GM12891 (cell line): ENCODE results near the gene SLC30A3. TPM values are rescaled to one million over a fixed set of nuclear protein-coding genes. Genes with fewer than 3 reads are reported as not detected.

Source experiments
- DNase-seq: peaks from one replicate; pipeline ENCODE4 v3.0.0; 2011; ENCODE audit warnings: low spot score; ENCODE audit not compliant: insufficient read length
- FAIRE-seq: peaks from 2 replicates; lab custom pipeline; 2011; peaks lifted over from hg19 to GRCh38; lab: Jason Lieb, UNC
- PAX5 ChIP-seq: IDR thresholded peaks from 2 replicates; pipeline ENCODE4 v1.6.1; 2011; ENCODE audit warnings: low read length, moderate library complexity, mild to moderate bottlenecking; ENCODE audit not compliant: insufficient read depth, severe bottlenecking
- POLR2A ChIP-seq: IDR thresholded peaks from 2 replicates; pipeline ENCODE4 v1.6.1; 2011; ENCODE audit warnings: low read depth, low read length, control low read depth
- POLR2AphosphoS5 ChIP-seq: IDR thresholded peaks from 2 replicates; pipeline ENCODE4 v1.6.1; 2011; ENCODE audit warnings: low read depth, low read length, control low read depth
- POU2F2 ChIP-seq: IDR thresholded peaks from 2 replicates; pipeline ENCODE4 v1.6.1; 2011; ENCODE audit warnings: low read depth, mild to moderate bottlenecking, control low read depth, low read length, moderate library complexity
- SPI1 ChIP-seq: IDR thresholded peaks from 2 replicates; pipeline ENCODE4 v1.6.1; 2011; ENCODE audit warnings: low read depth, low read length, control low read depth
- TAF1 ChIP-seq: IDR thresholded peaks from 2 replicates; pipeline ENCODE4 v1.6.1; 2011; ENCODE audit warnings: low read depth, low read length, control low read depth
- polyA plus RNA-seq: library from polyadenylated mRNA; unstranded; fragments of >200 nt; gene quantifications from one replicate; pipeline ENCODE4 v1.2.1, GENCODE V29; 2012; ENCODE audit warnings: low read depth, missing spikeins, inconsistent platforms; ENCODE audit not compliant: missing spikeins

Gene SLC30A3, protein sequence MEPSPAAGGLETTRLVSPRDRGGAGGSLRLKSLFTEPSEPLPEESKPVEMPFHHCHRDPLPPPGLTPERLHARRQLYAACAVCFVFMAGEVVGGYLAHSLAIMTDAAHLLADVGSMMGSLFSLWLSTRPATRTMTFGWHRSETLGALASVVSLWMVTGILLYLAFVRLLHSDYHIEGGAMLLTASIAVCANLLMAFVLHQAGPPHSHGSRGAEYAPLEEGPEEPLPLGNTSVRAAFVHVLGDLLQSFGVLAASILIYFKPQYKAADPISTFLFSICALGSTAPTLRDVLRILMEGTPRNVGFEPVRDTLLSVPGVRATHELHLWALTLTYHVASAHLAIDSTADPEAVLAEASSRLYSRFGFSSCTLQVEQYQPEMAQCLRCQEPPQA
- 0.08 TPM for polyA plus RNA-seq

DNA sequence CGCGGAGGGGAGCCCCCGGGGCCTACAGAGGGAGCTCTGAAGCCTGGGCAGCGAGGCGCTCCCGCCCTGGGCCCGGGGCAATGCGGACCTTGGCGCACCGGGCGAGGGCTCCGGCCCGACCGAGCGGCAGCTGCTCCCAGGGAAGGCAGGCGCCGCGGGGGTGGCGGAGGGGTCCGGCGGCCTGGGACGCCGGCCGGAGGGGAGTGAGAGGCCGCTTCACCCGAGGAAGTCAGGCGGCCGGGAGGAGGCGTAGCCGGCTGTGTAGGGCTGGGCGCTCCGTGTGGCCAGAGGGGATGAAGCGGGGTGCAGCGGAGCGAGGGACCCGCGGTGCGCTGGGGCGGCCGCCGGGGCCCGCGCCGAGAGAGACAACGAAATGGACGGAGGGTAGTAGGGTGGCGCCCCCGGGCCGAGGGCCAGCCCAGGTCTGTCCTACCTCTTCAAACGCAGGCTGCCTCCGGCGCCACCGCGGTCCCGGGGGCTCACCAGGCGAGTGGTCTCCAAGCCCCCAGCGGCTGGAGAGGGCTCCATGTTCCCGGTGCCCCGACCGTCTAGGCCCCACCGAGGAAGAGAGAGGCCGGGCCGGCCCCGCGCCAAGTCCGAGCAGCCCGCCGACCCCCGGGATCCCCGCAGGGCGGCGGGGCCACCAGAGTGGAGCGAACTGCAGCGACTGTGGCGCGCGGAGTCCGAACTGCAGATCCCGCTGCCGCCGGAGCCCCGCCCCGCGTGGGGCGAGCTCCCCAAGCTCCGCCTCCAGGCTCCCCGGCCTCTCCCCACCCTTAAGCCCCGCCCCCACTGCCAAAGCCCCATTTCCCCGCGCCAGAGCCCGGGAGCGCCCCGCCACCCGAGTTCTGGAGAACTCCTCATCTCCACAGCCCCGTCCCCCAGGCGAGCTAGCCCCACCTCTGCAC, at the start of gene SLC30A3:
Gene SLC30A3, minus strand, starts transcription at position 669 of the 908 bp plus-strand sequence. Its CDS starts 141 bp downstream, at position 528.
- peak; percentile 71 for FAIRE-seq
- peak; percentile 82 for DNase-seq
- TF ChIP-seq TAF1 = no peak
- TF ChIP-seq SPI1 = no peak
- no peak for TF ChIP-seq POLR2AphosphoS5
- TF ChIP-seq PAX5 = no peak

DNA sequence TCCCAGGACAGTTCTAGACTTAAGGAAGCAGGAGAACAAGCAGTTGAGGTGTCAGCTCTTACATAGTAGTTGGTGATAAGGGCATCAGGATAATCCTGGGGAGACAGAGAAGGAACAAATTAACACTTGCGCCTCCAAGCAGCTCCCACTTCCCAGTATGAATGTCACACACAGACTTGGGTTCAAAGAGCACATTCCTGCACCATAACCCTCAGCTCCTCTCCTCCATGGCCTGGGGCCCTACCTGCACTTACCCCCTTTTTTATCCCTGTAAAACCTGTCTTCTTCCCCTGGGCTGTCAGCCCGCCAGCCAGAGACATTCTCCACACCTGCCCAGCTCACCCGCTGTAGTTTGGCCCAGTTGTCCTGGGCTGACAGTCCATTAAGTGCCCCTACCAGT, 49.3 kb upstream of the SLC30A3 start:
- FAIRE-seq = no peak
- TF ChIP-seq TAF1 = no peak
- TF ChIP-seq SPI1 = no peak
- no peak for TF ChIP-seq POU2F2
- TF ChIP-seq POLR2A = no peak
- no peak for TF ChIP-seq POLR2AphosphoS5
- TF ChIP-seq PAX5 = no peak
- DNase-seq = no peak

DNA sequence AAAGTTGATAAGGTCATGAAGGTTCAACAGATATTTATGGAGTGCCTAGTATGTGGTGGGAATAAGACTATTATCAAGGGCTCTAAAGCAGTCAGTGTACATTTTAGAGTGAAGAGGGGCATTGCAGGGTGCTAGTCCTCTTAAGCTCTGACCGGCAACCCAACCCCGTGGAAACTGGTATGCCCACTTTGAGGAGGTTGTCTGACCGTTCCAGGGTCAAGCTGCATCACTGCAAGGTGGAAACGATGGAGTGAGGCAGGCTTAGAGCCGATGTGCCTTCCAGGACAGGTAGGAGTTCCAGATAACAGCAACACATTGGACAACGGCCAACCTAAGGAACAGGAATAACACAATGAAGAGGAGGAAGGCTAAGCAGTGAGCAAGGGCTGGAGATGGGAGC, 46.8 kb upstream of the SLC30A3 start:
- TF ChIP-seq PAX5 (no peak), POU2F2 (no peak), SPI1 (no peak), POLR2AphosphoS5 (no peak), TAF1 (no peak), POLR2A (no peak)
- FAIRE-seq = no peak
- no peak for DNase-seq

DNA sequence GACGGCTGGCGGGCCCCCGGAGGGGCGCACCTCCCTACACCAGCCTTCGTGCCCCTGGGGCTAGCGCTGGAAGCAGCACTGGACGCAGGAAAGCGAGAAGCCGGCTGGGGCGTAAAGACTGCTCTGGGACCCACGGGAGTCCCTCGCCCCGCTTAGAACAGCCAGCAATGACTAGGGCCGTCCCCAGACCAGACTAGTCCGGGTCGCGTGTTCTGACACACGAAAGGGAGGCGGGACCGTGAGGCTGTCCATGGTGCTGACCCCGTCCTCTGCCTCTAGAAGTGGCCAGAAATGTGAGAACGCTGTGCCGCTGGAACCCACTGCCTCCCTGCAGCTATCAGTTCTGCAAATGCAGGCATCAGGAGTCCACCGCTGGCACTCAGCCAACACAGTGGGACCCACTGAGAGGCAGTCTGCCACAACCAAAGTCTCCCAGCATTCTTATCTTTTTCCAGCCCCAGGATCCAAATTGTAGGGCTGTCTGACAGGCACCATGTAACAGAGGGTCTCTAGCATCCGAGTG, 45.6 kb upstream of the SLC30A3 start, which contains the start of gene UCN:
Gene UCN, minus strand, starts transcription at position 87 of the 523 bp plus-strand sequence. CDS start 550 bp downstream, outside the sequence.
- TF ChIP-seq TAF1 = no peak
- no peak for TF ChIP-seq POLR2A
- no peak for TF ChIP-seq PAX5
- no peak for TF ChIP-seq POLR2AphosphoS5
- TF ChIP-seq POU2F2 = no peak
- TF ChIP-seq SPI1 = no peak
- no peak for DNase-seq
- FAIRE-seq = no peak

DNA sequence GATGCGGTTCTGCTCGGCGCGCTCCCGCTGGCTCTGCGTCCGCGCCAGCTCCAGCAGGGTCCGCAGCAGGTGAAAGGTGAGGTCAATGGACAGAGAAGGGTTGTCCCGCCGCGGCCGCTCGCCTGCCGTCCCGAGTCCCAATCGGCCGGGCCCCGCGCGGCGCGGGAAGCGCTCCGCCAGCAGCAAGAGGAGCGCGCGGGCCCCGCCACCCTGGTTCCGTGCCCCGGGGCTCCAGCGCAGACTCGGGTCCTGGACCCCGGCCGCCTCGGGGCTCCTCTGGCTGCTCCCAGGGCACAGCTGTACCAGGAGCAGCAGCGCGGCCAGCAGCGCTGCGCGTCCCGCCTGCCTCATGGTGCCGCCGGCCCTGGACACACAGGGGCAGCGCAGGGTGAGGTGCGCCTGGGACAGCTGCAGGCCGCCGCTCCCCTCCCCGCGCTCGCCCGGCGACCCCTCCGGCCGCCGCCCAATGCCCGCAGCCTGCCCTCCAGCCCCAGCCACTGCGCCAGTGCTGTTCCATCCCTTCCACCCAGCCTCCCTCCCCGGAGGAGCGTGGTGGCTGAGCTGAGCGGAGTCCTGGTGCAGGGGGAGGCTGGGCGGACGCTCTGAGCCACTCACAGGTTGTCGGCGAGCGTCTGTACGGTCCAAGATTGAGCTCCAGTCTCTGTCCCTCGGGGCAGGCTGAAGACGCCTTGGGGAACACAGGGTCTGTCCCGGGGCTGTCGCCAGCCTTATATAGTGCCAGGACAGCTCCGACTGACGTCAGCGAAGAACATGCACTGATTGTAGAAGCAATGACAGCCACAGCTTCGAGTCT, 44.9 kb upstream of the SLC30A3 start:
- FAIRE-seq (no peak), DNase-seq (no peak)
- TF ChIP-seq SPI1 (no peak), POLR2A (no peak), TAF1 (no peak), PAX5 (no peak), POU2F2 (no peak), POLR2AphosphoS5 (no peak)

DNA sequence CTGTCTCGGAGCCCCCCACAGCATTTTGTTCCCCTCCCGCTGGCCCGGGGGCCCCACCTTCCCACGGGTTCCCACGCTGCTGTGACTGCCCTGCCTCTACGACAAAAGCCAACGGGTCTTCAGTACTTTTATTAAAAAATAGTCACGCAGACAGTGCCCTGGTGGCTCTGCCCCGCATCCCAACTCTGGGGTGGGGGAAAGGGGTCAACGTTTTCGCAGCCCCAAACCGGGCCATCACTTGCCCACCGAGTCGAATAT, 44.4 kb upstream of the SLC30A3 start:
- TF ChIP-seq POLR2AphosphoS5 (no peak), TAF1 (no peak), POLR2A (no peak), POU2F2 (no peak), PAX5 (no peak), SPI1 (no peak)
- no peak for DNase-seq
- no peak for FAIRE-seq

DNA sequence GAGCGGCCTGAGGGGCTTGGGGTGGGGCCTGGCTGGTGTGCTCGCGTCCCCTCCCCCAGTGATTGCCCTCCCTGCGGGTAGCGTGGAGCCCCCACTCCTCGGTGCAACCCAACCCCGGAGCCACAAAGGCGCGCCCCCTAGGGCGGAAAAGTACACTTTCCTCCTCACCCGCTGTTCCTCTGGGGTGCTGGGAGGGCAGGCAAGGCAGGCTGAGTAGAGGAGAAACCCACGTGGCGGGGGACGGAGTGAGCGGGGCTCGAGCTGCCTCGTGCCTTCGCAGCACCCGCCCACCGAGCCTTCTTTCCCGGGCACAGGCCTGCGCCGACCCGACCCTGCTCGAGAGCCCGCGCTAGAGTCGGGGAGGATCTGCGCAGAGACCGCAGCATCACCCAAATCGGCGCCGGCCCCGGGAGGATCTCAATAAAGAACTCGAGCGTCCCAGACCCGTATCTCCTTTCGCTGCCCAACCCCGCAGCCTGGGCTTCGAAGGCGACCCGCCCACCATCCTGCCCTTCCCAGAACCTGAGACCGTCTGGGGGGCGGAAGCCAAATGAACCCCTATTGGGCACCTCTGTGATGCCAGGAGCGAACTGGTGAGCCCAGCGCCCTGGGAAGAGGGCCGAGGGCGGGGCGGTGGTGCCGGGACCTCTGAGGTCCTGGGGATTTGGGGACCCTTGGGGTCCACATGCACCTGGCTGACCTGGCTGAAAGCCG, 43.9 kb upstream of the SLC30A3 start:
- peak; percentile 41 for DNase-seq
- TF ChIP-seq PAX5 (no peak), POLR2A (no peak), SPI1 (no peak), POLR2AphosphoS5 (no peak), POU2F2 (no peak), TAF1 (no peak)

DNA sequence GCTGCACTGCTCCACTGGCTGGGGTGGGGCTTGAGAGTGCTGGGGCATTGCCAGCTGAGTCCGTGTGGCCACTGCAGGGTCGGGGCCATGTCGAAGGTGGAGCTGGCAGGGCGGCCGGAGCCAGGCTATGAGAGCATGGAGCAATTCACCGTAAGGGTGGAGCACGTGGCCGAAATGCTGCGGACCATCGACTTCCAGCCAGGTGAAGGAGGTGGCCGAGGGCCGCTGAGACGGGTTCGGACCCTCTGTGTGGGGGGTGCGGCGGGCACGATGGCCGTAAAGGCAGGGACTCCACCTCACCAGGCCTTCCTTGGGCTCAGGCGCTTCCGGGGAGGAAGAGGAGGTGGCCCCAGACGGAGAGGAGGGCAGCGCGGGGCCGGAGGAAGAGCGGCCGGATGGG, 43.3 kb upstream of the SLC30A3 start:
- TF ChIP-seq POU2F2 = no peak
- TF ChIP-seq SPI1 = no peak
- TF ChIP-seq TAF1 = no peak
- TF ChIP-seq PAX5 = no peak
- no peak for TF ChIP-seq POLR2AphosphoS5
- no peak for TF ChIP-seq POLR2A
- FAIRE-seq (no peak), DNase-seq (no peak)

More for the DNA sequence above, 43.9 kb upstream of the SLC30A3 start:
- FAIRE-seq = peak; percentile 62
